A549 (cell line): Measurements from ENCODE around the gene GTF2H4. TPM values are rescaled to one million over a fixed set of nuclear protein-coding genes. Genes with fewer than 3 reads are reported as not detected.
"Not testable (repeated sequence)": the region's sequence is repeated elsewhere in the genome, so short reads cannot be mapped to it uniquely, and the experiment has no call there.

Source experiments
- ATAC-seq, 2 experiments: fragments of 200-7000 bp in 1 of 2; fragments of >200 bp in 1 of 2; cut with Nextera tagmentation in 1 of 2; cut with Tn5 transposase in 1 of 2; 3 replicates each; pipeline versions ENCODE4 v1.8.0 to v1.9.1; 2018 to 2020; ENCODE audit warnings: mild to moderate bottlenecking in 1 of 2, moderate library complexity in 1 of 2
- CTCF ChIA-PET: fragments of 300-600 bp; sonication (Branson Sonifier 250); formaldehyde crosslinking; extraction: SDS; loops from one replicate; lab custom pipeline; 2021; ENCODE audit warnings: antibody characterized with exemption, inconsistent platforms; lab: Yijun Ruan, JAX
- POLR2A ChIA-PET: fragments of 350-600 bp; formaldehyde crosslinking; extraction: SDS; loops from one replicate; lab custom pipeline; 2021; ENCODE audit warnings: antibody characterized with exemption, inconsistent platforms; lab: Yijun Ruan, JAX
- DNase-seq, 2 experiments: peaks; one replicate each; pipeline versions ENCODE4 v3.0.0 to v3.0.0-alpha.2; 2011 to 2016; ENCODE audit warnings: low read depth in 1 of 2, low spot score in 1 of 2
- FAIRE-seq: peaks from 2 replicates; lab custom pipeline; 2011; peaks lifted over from hg19 to GRCh38; lab: Jason Lieb, UNC
- H3K27ac ChIP-seq, 2 experiments: fragments of >200 bp; sonication (Bioruptor Twin); formaldehyde crosslinking; 3 replicates each; pipeline ENCODE4 v1.5.1; 2016 to 2017
- H3K4me1 ChIP-seq: fragments of >200 bp; sonication (Bioruptor Twin); formaldehyde crosslinking; 3 replicates; pipeline ENCODE4 v1.6.1; 2016
- H3K4me2 ChIP-seq: fragments of >200 bp; sonication (Bioruptor Twin); formaldehyde crosslinking; 3 replicates; pipeline ENCODE4 v1.6.1; 2016
- H3K4me3 ChIP-seq: fragments of >200 bp; sonication (Bioruptor Twin); formaldehyde crosslinking; 3 replicates; pipeline ENCODE4 v1.5.1; 2016
- H3K9me3 ChIP-seq: fragments of >200 bp; sonication (Bioruptor Twin); formaldehyde crosslinking; 3 replicates; pipeline ENCODE4 v1.6.1; 2016
- ATOH8 ChIP-seq: fragments of 250-450 bp; sonication (Bioruptor Pico); IDR thresholded peaks from 2 replicates; pipeline ENCODE4 v1.5.0; 2020; ENCODE audit warnings: low read depth, mild to moderate bottlenecking, moderate library complexity
- CHD2 ChIP-seq: fragments of 150-350 bp; IDR thresholded peaks from 2 replicates; pipeline ENCODE4 v1.6.1; 2014; ENCODE audit warnings: low read length; ENCODE audit not compliant: partially characterized antibody
- E2F6 ChIP-seq: IDR thresholded peaks from 2 replicates; pipeline ENCODE4 v1.6.1; 2012; ENCODE audit warnings: low read depth, borderline replicate concordance
- EP300 ChIP-seq, 2 experiments: fragments of >200 bp; sonication (Bioruptor Twin); formaldehyde crosslinking; IDR thresholded peaks; 2 replicates in 1 of 2; 3 replicates in 1 of 2; pipeline ENCODE4 v1.6.1; 2016 to 2017
- ESRRA ChIP-seq: fragments of 150-350 bp; IDR thresholded peaks from 2 replicates; pipeline ENCODE4 v1.6.1; 2014; ENCODE audit warnings: mild to moderate bottlenecking, low read length, borderline replicate concordance
- FOSB ChIP-seq: fragments of 250-450 bp; sonication (Bioruptor Pico); IDR thresholded peaks from 2 replicates; pipeline ENCODE4 v1.5.0; 2020; ENCODE audit warnings: mild to moderate bottlenecking, moderate library complexity
- HDAC2 ChIP-seq: fragments of 200-600 bp; sonication (generic); IDR thresholded peaks from 2 replicates; pipeline ENCODE4 v1.6.1; 2016
- HES2 ChIP-seq: fragments of >200 bp; sonication (Bioruptor Twin); formaldehyde crosslinking; IDR thresholded peaks from 2 replicates; pipeline ENCODE4 v1.6.1; 2016
- HOXB5 ChIP-seq: fragments of 250-450 bp; sonication (Bioruptor Pico); IDR thresholded peaks from 2 replicates; pipeline ENCODE4 v1.5.0; 2020; ENCODE audit warnings: mild to moderate bottlenecking, moderate library complexity
- JUNB ChIP-seq: fragments of >200 bp; sonication (Bioruptor Twin); formaldehyde crosslinking; IDR thresholded peaks from 2 replicates; pipeline ENCODE4 v1.6.1; 2016
- NPAS2 ChIP-seq: fragments of 250-450 bp; sonication (Bioruptor Pico); IDR thresholded peaks from 2 replicates; pipeline ENCODE4 v1.8.0; 2022; ENCODE audit warnings: mild to moderate bottlenecking, moderate library complexity, borderline replicate concordance
- PBX3 ChIP-seq: IDR thresholded peaks from 2 replicates; pipeline ENCODE4 v1.6.1; 2012
- POLR2A ChIP-seq: IDR thresholded peaks from 2 replicates; pipeline ENCODE4 v1.6.1; 2012; ENCODE audit warnings: mild to moderate bottlenecking, low read length
- RARB ChIP-seq: fragments of 250-450 bp; sonication (Bioruptor Pico); IDR thresholded peaks from 2 replicates; pipeline ENCODE4 v1.8.0; 2021; ENCODE audit warnings: mild to moderate bottlenecking, moderate library complexity
- RCOR1 ChIP-seq: fragments of 150-350 bp; IDR thresholded peaks from 2 replicates; pipeline ENCODE4 v1.6.1; 2014; ENCODE audit warnings: antibody characterized with exemption, low read length, low read depth
- REST ChIP-seq: fragments of 200-600 bp; sonication (generic); IDR thresholded peaks from 2 replicates; pipeline ENCODE4 v1.6.1; 2016; ENCODE audit warnings: antibody characterized with exemption, mild to moderate bottlenecking, moderate library complexity
- RFX5 ChIP-seq: fragments of 450-650 bp; IDR thresholded peaks from 2 replicates; pipeline ENCODE4 v1.7.1; 2014; ENCODE audit warnings: antibody characterized with exemption, mild to moderate bottlenecking, moderate library complexity
- ZSCAN20 ChIP-seq: fragments of 250-450 bp; sonication (Bioruptor Pico); IDR thresholded peaks from 2 replicates; pipeline ENCODE4 v1.8.0; 2022; ENCODE audit warnings: mild to moderate bottlenecking, moderate library complexity
- WGBS: methylation state at CpG from one replicate; pipeline ENCODE4 v1.1.6; 2017; ENCODE audit errors: missing lambda C conversion rate; 5-methylcytosine and 5-hydroxymethylcytosine counted together
- polyA plus RNA-seq, 4 experiments: library from polyadenylated mRNA; depleted of rRNA in 3 of 4; stranded (reverse); fragments of >200 nt; fragmentation: RNase III in 1 of 4; extraction: RNeasy Plus Mini Kit Qiagen cat#74134 plus additional on column Dnase treatment in 1 of 4; gene quantifications; 2 replicates in 3 of 4; 3 replicates in 1 of 4; pipeline ENCODE4 v1.2.3, GENCODE V29; 2011 to 2017

The GTF2H4 gene
- polyA plus RNA-seq, 2 of the 4 experiments (the other 2 are of a cell fraction) = 19.7 to 24.1 TPM

GRCh38 chr6:30918670-30919069 is 10.7 kb downstream of the GTF2H4 start:
- peaks cover 15% of the 10 kb centered on the region for H3K4me1 ChIP-seq
- H3K4me3 ChIP-seq = no peak overlapping the region
- H3K27ac ChIP-seq = no peak overlapping the region
- DNase-seq = no peak
- POLR2A ChIA-PET = no interaction called here
- 94% methylated on average over 8 of the region's 8 CpGs for WGBS
- H3K4me2 ChIP-seq = no peak overlapping the region
- H3K9me3 ChIP-seq = no peaks in the 10 kb centered on the region
- TF ChIP-seq RARB (CRISPR knock-in tag) (no peak), HOXB5 (CRISPR knock-in tag) (no peak), E2F6 (no peak), POLR2A (no peak), HDAC2 (no peak), EP300 (IDR thresholded peaks at IDR 0.05) (no peak), CHD2 (no peak), PBX3 (no peak)
- no peak for ATAC-seq
- CTCF ChIA-PET = interaction anchor here (0.7 to 8.1 kb wide), 13 partner anchors 11 to 198 kb away, joined by 3 to 143 read pairs (median 3); partner anchors contain the start of gene PSORS1C1
- no peak for FAIRE-seq

GRCh38 chr6:30922447-30922852 is 14.4 kb downstream of the GTF2H4 start:
- TF ChIP-seq ZSCAN20 (CRISPR knock-in tag) (no peak), ESRRA (no peak), HDAC2 (no peak), ATOH8 (CRISPR knock-in tag) (no peak), FOSB (CRISPR knock-in tag) (no peak), REST (no peak), CHD2 (no peak), JUNB (no peak), PBX3 (no peak), RFX5 (no peak), RCOR1 (no peak), NPAS2 (CRISPR knock-in tag) (no peak), HES2 (no peak)
- TF ChIP-seq, all 56 proteins: peak for 0
- ChIA-PET CTCF (interaction anchor here (0.7 to 1.6 kb wide), 3 partner anchors 9 to 157 kb away, joined by 3 to 4 read pairs (median 3); partner anchors contain the start of gene VARS2), POLR2A (no interaction called here)
- Histone ChIP-seq H3K27ac (no peak overlapping the region), H3K4me3 (no peak overlapping the region), H3K9me3 (no peaks in the 10 kb centered on the region), H3K4me1 (peaks cover 11% of the 10 kb centered on the region; the same call in 1 of the 3 replicates), H3K4me2 (no peak overlapping the region)
- FAIRE-seq = no peak
- WGBS = 94% methylated on average over 6 of the region's 7 CpGs
- no peak for ATAC-seq
- no peak for DNase-seq

- WGBS = 80% methylated on average over 1 of the region's 9 CpGs
- H3K4me3 ChIP-seq, ATAC-seq, POLR2A ChIA-PET, H3K27ac ChIP-seq, H3K4me2 ChIP-seq, FAIRE-seq, DNase-seq: not testable (repeated sequence)
- H3K9me3 ChIP-seq = peaks cover 10% of the 10 kb centered on the region
- peaks cover 11% of the 10 kb centered on the region; the same call in 1 of the 3 replicates for H3K4me1 ChIP-seq
- CTCF ChIA-PET = interaction anchor here (1.3 to 7.0 kb wide), 3 partner anchors 9 to 156 kb away, joined by 3 to 51 read pairs (median 5); partner anchors contain the start of gene VARS2
Observed at GRCh38 chr6:30924040-30924627, 16.1 kb downstream of the GTF2H4 start.
